ENCODE data around the gene IREB2.
"Not testable (repeated sequence)": the region's sequence is repeated elsewhere in the genome, so short reads cannot be mapped to it uniquely, and the experiment has no call there.

The IREB2 gene

GRCh38 chr15:78437762-78438618 is at the start of gene IREB2:
Gene IREB2, plus strand, starts transcription at chr15:78438216. Its CDS starts 122 bp downstream, at chr15:78438338.
- peak; percentile 96 for DNase-seq

GRCh38 chr15:78388865-78389264 is 49.2 kb upstream of the IREB2 start:
- DNase-seq = no peak

- no peak for DNase-seq
Observed at GRCh38 chr15:78389322-78389721, 48.7 kb upstream of the IREB2 start.

GRCh38 chr15:78389738-78390137 is 48.3 kb upstream of the IREB2 start:
- DNase-seq = no peak

- DNase-seq = no peak
Observed at GRCh38 chr15:78390242-78390641, 47.8 kb upstream of the IREB2 start.

GRCh38 chr15:78390826-78391225 is 47.2 kb upstream of the IREB2 start:
- no peak for DNase-seq

GRCh38 chr15:78391781-78392180 is 46.2 kb upstream of the IREB2 start:
- no peak for DNase-seq

- DNase-seq = no peak
Observed at GRCh38 chr15:78392430-78392829, 45.6 kb upstream of the IREB2 start.

- DNase-seq = no peak
Observed at GRCh38 chr15:78393137-78393536, 44.9 kb upstream of the IREB2 start.

GRCh38 chr15:78394026-78394425 is 44.0 kb upstream of the IREB2 start:
- no peak for DNase-seq

- DNase-seq = no peak
Observed at GRCh38 chr15:78394981-78395616, 42.9 kb upstream of the IREB2 start.

- no peak for DNase-seq
Observed at GRCh38 chr15:78396186-78396814, 41.7 kb upstream of the IREB2 start.

- no peak for DNase-seq
Observed at GRCh38 chr15:78396976-78397375, 41.0 kb upstream of the IREB2 start.

GRCh38 chr15:78397382-78397781 is 40.6 kb upstream of the IREB2 start:
- no peak for DNase-seq

GRCh38 chr15:78398076-78398825 is 39.8 kb upstream of the IREB2 start:
- no peak for DNase-seq

GRCh38 chr15:78399091-78399490 is 38.9 kb upstream of the IREB2 start:
- DNase-seq = no peak

GRCh38 chr15:78402061-78402610 is 35.9 kb upstream of the IREB2 start:
- no peak for DNase-seq

GRCh38 chr15:78404125-78404524 is 33.9 kb upstream of the IREB2 start:
- DNase-seq = no peak

- DNase-seq = not testable (repeated sequence)
Observed at GRCh38 chr15:78404796-78405195, 33.2 kb upstream of the IREB2 start.

GRCh38 chr15:78405336-78405924 is 32.6 kb upstream of the IREB2 start:
- DNase-seq = no peak

GRCh38 chr15:78406016-78406585 is 31.9 kb upstream of the IREB2 start:
- DNase-seq = no peak
